Activated T-cell treated with anti-CD3 and anti-CD28 coated beads, Interleukin-2, amount 50 U/mL, for 1 hour (primary cell): Measurements from ENCODE around the gene EGFL6.

ENCODE experiments used
- DNase-seq: peaks from one replicate; pipeline ENCODE4 v3.0.0-alpha.2; 2020

The EGFL6 gene, protein sequence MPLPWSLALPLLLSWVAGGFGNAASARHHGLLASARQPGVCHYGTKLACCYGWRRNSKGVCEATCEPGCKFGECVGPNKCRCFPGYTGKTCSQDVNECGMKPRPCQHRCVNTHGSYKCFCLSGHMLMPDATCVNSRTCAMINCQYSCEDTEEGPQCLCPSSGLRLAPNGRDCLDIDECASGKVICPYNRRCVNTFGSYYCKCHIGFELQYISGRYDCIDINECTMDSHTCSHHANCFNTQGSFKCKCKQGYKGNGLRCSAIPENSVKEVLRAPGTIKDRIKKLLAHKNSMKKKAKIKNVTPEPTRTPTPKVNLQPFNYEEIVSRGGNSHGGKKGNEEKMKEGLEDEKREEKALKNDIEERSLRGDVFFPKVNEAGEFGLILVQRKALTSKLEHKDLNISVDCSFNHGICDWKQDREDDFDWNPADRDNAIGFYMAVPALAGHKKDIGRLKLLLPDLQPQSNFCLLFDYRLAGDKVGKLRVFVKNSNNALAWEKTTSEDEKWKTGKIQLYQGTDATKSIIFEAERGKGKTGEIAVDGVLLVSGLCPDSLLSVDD

DNA sequence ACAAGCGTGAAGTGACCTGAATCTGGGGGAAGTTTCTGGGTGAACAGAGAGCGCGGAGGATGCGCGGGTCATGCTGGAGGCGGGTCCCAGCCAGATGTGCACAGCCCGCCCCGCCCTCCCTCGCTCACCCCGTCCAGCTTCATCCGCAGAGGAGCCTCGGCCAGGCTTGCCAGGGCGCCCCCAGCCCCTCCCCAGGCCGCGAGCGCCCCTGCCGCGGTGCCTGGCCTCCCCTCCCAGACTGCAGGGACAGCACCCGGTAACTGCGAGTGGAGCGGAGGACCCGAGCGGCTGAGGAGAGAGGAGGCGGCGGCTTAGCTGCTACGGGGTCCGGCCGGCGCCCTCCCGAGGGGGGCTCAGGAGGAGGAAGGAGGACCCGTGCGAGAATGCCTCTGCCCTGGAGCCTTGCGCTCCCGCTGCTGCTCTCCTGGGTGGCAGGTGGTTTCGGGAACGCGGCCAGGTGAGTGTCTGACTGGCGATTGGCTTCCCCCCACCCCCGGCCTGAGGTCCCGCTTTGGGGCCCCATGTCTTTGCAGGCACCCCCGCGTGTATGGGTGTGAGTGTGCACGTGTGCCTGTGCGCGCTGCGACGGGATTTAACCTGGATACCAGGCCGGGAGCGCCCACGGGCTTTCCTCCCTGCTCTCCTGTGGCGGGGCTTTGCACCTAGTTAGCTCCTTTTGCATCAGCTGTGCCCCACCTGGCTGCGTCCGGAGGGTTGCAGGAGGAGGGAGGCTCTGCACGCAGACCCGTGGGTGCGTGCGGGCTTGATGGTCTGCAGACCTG lies at the start of gene EGFL6:
Gene EGFL6, plus strand, starts transcription at position 123 of the 782 bp plus-strand sequence. Its CDS starts 261 bp downstream, at position 384.
- DNase-seq: no peak

DNA sequence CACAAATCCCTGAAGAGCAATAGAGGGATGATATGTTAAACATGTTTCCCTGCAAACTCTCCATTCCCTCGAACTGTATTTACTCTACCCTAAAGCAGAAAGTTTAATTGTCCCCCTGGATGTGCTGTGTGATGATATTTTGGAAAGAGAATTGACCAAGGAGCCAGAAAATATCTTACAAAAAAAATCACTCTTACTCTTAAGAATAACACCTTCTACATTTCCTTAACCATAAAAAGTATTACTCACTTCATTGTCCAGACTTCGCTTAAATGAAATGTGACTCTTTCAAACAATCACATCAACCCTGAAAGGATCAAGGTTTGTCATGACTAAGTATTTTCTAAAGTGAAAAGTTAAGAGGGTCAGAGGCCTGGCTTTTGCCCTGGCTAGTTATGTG lies 49.0 kb upstream of the EGFL6 start:
- no peak for DNase-seq

DNA sequence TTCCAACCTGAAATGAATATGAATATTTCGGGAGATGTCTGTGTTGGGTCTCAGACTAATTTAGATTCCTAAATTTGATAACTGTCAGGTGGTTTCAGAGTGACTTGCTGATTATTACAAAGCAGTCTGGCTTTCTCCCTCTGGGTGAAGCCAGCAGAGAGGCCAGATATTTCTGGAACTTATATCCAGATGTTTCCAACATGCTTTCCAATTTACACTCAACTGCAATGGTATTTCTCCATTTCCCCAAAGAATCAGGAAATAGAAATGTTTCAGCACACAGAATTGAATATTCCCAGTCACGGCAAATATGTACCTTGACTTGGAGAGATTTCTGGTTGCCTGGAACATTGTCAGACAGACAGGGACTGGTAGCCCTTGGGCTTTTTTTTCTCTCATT lies 48.5 kb upstream of the EGFL6 start:
- no peak for DNase-seq

DNA sequence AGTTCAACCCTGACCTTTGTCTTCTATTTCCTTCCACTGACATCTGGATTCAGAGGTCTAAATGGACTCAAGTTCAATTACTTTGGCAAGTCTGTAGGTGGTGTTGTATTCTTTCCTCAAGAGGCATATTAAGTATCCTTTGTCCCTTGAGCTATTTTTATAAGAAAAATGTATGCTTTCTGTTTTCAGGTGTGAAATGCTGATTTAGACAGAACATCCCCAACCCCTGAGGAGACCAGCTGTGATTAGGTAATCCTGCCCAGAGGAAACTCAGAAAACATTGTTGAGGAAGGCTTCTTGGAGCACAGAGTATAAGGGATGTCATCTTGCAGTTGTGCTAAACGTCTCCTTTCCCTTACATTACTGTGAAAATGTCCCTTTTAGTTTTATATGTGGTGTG lies 46.6 kb upstream of the EGFL6 start:
- DNase-seq: no peak

DNA sequence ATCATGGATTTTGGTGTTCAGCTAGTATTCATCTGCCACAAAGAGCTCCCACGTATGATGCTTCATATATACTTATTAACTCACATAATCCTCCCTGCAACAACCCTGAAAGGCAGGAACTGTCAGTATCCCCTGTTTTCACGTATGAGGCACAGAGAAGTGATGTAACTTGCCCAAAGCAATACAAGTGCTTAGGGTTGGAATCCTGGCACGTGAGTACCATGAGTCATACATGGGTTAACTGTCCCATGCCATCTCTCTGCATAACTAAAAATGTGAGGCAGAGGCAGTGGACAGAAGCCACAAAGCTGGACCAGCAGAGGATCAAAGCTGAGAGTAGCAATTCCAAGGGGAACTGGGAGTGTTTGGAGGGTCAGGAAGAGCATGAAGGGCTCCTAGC lies 35.7 kb upstream of the EGFL6 start:
- no peak for DNase-seq

DNA sequence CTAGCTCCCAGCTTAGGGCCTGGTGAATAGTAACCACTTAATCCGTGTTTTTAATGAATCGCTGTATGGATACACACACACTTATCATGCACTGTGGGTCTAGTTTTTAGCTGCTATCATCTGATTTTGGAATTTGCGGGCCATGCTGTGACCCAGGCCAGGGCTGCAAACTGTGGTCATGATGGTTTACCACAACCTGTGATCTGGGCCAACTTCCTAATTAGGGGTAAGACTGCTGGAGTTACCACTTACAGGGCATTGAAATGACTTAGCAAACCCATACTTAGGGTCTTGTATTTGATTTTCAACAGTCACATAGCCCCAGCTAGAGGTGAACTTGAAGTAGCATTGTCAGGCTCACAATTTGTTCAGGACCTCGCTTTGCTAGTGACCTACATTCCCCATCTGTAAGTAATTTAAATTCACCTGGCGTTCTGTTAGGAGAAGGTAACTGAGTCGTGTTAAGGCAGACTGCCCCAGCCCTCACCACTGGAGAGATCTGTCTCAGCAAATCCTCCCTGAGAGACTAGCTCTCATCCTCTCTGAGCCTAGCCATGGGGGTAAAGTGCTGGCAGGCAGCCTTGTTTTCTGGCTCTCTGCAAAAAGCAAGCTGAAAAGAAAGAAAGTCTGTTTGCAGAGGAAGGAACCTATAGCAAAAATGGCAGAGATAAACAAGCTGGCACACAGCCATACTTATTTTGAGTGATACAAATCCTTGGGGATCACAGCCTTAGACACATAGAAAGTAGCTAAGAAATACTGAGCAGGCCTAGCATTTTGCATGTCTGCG lies 33.8 kb upstream of the EGFL6 start:
- no peak for DNase-seq

DNA sequence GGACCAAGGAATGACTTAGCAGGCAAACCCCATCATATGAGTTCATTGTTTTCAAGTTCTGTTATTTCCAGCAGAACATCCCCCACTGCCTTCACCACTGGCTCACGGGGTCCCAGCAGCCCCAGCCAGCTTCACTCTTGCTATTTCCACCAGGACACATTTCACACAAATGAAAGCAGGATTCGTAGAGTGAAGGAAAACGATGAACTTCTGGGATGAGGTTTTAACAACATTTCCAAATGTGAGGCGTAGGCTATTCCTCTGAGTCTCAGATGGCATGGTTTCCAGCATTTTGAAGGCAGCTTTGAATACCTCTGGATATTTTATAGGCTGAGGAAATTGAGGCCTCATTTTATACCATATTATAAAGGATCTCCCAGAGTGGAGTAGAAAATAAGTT lies 32.9 kb upstream of the EGFL6 start:
- DNase-seq: no peak

DNA sequence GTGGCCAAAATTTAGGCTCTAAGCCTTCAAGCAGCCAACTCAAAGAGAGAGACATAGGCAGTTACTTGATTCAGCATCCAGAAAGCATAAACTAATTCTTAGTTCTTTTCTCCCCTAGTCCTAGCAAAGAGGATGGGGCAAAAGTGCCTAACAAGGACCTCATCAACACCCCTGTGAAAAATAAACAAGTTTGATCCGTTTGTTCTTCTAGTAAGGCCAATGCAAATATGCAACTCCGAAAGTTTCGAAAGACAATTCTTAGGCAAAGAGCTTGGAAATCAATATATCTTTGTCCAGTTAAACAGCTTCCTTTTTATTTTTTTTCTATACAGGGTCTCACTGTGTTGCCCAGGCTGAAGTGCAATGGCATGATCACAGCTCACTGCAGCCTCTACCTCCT lies 31.0 kb upstream of the EGFL6 start:
- DNase-seq: no peak

DNA sequence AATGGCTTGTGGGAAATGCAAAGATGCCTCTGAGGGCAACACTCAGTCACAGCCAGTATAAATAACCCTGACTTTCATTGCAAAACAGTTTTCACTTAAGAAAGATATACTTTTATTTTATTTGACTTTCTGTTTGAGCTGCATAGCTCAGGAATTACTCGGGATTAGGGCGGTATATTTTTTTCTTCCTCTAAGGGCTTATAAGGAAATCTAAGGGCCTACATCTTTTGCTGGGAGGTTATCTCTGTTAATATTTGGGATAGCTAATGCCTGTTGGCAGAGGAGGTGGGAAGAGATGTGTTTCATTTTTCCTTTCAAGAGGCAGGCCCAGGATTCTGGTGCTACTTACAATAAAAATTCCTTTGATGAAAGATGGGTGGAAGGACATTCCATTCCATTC lies 28.8 kb upstream of the EGFL6 start:
- DNase-seq: no peak

DNA sequence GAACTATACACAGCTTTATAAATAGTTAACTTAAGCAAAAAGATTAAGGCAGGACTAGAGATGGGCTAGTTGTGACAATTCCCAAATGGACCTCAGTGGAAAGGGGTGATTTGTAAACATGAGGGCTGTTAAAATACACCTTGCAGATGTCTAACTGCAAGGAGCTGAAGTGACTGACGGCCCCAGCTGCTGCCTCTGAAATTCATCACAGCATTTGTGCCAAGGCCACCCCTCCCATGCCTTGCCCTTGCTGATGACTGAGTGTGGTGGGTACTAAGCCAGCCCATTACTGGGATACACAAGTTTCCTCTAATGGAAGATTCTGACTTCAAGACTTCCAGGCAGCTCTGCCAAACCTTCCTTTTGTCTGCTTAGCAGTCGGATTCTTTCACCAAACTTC lies 23.7 kb upstream of the EGFL6 start:
- DNase-seq: no peak

DNA sequence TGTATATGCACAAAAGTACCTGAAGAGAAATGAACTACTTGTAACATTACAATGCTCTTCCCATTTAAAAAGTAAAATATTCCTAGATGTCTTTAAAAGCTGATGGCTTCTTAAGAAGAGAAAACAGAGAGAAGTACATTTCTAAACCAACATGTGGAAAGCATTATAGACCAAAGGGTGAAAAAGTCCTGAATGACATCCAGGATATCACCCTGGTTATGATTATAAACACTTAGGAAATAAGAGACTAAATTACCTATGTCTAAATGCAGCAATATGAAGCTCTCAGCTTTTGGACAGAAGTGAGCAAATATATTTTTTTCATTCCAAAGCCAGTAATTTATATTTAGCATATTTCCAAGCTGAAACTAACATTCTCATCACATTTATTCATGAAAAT lies 21.7 kb upstream of the EGFL6 start:
- no peak for DNase-seq

DNA sequence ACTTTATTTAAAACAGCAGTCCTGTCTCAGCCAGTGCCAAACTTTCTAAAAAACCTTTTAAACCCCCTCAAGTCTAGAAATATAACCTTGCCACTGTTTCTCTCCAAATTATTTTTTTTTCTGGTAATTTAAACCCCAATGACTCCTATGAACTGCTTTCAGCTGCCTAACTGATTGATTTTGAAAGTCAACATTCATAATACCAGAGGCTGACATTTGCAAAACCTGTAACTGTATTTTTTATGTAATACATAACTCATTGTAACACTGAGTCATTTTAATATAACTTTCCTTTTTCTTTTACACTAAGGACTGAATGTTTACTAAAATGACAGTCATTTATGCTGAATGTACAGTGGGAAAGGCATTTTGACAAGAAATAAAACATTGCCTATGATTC lies 19.1 kb upstream of the EGFL6 start:
- no peak for DNase-seq

DNA sequence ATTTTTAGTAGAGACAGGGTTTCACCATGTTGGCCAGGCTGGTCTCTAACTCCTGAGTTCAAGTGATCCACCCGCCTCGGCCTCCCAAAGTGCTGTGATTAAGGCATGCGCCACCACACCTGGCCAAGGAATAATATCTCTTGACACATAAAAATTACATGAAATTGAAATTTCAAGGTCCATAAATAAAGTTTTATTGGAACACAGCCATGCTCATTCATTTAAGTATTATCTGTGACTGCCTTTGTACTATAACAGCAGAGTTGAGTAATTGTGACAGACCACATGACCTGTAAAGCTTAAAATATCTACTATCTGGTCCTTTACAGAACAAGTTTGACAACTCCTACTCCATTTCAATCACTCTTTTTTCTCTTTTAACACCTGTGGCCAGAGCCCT lies 17.8 kb upstream of the EGFL6 start:
- no peak for DNase-seq

DNA sequence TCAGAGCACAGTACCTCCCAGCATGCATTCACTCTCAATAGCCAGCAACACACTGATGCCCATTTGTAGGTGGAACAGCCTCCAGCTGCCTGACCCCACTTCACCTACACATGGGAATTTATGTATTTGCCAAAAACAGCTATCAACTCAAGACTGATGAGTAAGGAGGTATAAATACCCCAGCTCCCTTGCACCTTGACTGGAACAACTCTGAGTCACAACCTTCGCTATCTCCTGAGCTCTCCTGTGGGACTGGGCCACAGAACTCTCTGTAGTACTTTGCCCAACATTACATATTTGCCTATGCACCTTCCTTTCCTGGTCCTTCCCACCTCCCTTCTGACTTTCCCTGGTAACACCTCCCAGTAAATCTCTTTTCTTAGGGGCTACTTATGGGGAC lies 16.5 kb upstream of the EGFL6 start:
- DNase-seq: no peak

DNA sequence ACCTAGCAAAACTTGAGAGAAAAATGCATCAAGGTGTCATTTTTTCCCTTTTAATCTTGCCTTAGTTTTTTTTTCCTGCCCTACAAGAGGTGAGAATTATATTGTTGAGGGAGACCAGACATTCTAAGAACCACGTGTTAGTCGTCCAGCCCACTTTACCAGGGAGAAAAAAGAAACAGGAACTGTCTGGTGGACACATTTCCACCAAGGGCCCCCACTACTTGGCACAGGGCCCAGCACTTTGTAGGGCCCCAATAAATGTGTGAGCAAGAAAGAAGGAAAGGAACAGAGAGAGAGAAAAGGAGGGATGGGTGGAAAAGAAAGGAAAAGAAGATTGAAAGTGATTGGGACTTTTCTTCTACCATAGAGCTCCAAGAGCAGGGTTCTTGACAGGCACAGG lies 3.9 kb upstream of the EGFL6 start:
- DNase-seq: no peak

DNA sequence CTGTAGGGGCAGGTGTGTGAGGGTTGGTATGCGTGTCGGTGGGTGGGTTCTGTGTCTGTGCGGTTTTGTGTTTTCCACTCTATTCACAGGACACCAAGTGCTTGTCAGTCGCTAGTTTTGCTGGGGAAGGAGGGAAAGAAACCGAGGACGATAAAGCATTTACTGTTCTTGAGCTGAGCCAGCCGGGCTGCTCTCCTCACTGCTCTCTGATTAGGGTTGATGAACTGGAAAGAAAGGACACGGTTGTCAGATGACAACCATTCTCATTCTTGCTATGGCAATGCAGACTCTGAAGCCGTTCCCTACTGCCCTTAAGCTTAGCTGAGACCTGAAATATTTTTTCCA lies 832 bp downstream of the EGFL6 start:
- no peak for DNase-seq

DNA sequence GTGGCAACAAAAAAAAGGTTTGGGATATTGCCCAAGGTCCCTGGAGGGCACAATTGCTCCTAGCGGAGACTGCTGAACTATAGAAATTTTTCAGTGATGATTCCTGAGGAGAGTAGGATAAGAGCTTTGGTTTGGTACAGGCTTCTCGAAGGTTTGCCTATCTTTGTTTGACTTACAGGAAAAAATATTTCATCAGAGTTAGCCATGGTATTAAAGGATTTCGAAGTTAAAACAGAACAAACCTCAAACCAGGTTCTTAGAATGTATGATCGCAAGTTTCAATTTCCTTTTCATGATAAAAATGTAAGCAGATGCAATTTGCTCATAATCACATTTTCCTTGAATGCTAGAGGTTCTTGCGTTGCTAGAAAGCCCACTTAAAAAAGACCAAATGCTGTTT lies 1.7 kb downstream of the EGFL6 start:
- no peak for DNase-seq

DNA sequence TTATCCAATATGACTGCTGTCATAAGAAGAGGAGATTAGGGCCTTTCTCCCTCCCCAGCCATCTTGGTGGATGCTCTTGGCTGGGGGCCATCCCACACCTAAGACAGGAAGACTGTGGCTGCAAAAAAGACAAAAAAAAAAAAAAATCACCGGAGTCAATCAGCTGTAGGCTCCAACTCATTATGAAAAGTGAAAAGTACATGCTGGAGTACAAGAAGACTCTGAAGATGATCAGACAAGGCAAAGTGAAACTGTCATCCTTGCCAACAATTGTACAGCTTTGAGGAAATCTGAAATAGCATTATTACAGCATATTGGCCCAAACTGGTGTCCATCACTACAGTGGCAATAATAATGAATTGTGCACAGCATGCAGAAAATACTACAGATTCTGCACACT lies 5.2 kb downstream of the EGFL6 start:
- DNase-seq: no peak

DNA sequence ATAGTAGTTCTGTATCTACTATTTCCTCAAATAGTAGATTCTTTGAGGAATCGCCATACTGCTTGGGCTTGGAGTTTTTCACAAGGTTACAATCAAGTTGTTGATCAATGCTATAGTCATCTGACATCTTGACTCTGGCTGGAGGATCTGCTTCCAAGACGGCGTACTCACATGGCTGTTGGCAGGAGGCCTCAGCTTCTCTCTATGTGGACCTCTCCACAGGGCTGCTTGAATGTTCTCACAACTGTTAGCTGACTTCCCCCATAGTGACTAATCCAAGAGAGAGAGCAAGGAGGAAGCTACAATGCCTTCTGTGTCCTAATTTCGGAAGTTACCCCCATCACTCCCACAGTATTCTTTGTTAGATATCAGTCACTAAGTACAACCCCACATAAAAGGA lies 10.3 kb downstream of the EGFL6 start:
- DNase-seq: no peak

DNA sequence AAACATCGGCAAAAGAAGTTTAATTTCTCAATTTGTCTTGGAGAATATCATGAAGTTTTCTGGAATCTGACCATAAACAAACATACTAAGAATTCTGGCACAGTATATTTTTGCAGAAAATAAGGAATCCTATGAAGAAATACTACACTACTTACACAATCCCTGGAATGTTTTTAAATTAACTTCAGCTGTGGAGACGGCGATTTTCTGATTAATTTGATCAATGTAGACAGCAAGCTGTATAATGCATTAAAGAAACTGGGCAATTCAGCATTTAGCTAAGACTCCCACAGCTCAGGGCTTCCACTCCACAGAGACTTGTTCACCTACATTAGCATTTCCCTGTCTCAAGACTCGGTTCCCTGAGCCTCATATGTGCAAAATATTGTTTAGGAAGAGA lies 12.2 kb downstream of the EGFL6 start:
- DNase-seq: no peak

DNA sequence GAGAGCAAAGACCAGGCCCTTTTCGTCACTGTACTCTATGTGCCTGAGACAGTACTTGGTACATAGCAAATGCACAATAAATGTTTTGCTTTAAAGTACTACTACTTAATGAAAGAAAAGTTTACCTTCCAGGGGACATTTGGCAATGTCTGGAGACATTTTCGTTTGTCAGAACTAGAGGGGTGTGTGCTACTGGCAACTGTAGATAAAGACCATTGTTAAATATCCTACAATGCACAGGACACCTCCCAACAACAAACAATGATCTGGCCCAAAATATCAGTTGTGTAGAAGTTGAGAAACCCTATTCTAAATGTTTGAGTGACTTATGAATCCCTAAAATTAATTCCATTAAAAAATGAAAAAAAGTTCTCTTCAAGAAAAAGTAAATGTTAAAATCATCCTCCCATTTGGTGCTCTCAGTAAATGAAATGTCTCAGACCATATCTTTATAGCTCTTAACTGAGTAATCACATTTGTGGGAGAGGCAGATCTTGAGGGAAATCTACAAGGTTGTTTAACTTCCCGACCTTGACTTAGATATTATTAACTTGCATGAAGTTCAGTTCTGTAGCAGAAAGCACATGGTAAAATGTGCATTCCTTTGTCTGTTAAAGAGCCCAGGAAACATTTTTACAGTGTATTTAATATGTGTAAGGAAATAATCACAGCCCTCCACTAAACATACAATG lies 18.5 kb downstream of the EGFL6 start:
- no peak for DNase-seq

DNA sequence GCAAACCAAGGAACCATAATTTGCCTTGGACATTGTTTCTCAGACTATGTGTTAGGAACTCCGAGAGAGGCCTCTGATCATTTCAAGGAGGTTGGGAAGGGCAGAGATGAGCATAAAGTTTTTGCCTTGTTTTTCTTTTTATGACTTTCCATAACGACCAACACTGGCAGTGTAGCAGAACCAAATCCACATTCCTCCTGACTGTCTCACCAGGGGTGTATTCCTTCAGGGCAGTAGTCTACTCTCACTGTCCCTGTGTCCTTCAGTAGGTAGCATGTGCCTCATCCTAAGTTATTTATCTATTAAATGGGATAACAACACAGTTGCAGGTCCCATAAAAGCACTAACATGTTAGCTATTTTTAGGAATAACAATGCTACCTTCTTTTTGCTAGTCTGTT lies 20.8 kb downstream of the EGFL6 start:
- no peak for DNase-seq

DNA sequence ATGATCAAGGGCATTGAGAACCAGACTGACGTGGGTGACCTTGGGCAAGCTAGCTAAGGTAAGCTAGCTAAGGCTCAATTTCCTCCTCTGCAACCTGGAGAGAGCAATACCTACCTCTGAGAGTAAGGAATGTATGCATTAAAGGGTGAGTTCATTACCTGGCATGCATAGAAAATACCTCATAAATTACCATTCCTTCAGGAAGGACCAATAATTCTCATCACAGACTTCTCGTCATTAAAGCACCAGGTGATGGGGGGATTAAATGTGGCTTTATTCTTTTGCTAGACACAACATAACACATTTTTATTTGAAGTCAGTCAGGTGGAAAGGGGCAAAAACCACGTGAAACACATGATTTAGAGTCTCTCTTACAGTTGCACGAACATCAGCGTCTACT lies 21.5 kb downstream of the EGFL6 start:
- no peak for DNase-seq
